A549 treated with CORT108297 at 1 μM for 4 hours (cell line): Measurements from ENCODE around the gene CDRT15. TPM values are rescaled to one million over a fixed set of nuclear protein-coding genes. Genes with fewer than 3 reads are reported as not detected.

ENCODE experiments used
- total RNA-seq: library from RNA; stranded (reverse); fragments of 200-300 nt; extraction: Qiagen RNA extraction; gene quantifications from 5 replicates; pipeline ENCODE4 v1.2.3, GENCODE V29; 2022

Gene CDRT15
- total RNA-seq = not detected in 5 replicates

DNA sequence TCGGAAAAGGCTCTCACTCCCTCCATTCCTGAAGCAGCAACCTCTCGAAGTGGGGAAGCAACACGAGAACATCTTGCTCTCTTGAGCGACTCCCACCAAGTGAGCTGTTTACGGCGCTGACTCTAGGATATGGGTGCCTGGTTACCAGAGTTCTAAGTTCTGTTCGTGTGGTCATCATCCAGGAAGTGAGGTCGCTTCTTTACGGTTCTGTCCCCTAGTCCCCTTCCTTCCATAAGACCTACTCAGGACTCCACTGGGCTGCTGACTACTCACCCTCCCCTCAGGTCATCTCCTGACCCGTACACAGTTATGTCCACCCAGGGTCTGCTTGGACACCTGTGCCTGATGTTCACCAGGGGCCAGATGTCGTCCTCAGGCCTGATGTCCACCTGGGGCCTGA is at the start of gene CDRT15:
Gene CDRT15, minus strand, starts transcription at position 101 of the 400 bp plus-strand sequence. Its CDS starts 29 bp downstream, at position 72.

Other genes with a start within 250 kb of the CDRT15 start
- 17.5 to 23.2 TPM (median 18.5 TPM) in 5 replicates for gene COX10, start 167.4 kb downstream of the CDRT15 start, total RNA-seq
- gene HS3ST3B1, start 64.2 kb upstream of the CDRT15 start, total RNA-seq = 0.37 to 0.49 TPM (median 0.42 TPM) in 5 replicates